AG08396 (cell line): ENCODE results near the gene BDNF.
A peak's percentile ranks its signal among the peaks of the same experiment; 100 is the strongest.

Source experiments
- DNase-seq: peaks from one replicate; pipeline ENCODE4 v3.0.0; 2012; ENCODE audit warnings: low spot score, mixed read lengths

The BDNF gene

GRCh38 chr11:27705873-27706820, 5.9 kb upstream of the BDNF start:
- DNase-seq, result peak; percentile 31

GRCh38 chr11:27703481-27703880, 3.2 kb upstream of the BDNF start:
- DNase-seq, result peak; percentile 27

GRCh38 chr11:27702811-27703210, 2.6 kb upstream of the BDNF start:
- DNase-seq, result no peak

DNA sequence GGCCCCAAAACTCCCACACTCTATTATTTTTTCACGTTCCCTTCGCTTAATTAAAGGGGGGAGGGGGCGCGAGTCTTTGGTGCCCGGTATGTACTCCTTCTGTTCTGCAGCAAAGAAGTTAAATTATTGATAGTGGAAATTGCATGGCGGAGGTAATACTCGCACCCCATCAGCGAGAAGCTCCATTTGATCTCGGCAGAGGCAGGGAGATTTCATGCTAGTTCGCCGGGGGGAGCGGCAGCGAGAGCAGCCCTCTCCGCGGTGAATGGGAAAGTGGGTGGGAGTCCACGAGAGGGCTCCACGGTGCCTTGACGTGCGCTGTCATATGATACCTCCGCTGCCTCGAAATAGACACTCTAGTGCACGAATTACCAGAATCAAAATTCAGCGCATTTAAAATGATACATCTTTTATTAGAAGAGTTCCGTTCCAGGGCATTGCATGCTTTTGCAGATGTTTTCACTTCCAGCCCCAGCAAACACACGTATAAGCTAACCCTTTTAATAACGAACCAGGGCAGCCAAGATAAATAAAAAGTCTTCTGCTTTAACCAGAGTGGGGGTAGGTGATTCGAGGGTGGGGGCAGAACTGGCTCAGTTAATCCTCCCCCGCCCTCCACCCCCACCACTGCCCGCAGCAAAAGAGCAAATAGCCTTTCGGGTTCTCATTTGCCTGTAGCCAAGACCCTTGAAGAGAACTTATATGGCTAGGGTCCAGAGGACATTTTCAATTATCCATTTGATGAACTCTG, 1.3 kb upstream of the BDNF start:
- DNase-seq, result peak; percentile 70

GRCh38 chr11:27699926-27700350, 317 bp downstream of the BDNF start:
- peak; percentile 20 for DNase-seq

DNA sequence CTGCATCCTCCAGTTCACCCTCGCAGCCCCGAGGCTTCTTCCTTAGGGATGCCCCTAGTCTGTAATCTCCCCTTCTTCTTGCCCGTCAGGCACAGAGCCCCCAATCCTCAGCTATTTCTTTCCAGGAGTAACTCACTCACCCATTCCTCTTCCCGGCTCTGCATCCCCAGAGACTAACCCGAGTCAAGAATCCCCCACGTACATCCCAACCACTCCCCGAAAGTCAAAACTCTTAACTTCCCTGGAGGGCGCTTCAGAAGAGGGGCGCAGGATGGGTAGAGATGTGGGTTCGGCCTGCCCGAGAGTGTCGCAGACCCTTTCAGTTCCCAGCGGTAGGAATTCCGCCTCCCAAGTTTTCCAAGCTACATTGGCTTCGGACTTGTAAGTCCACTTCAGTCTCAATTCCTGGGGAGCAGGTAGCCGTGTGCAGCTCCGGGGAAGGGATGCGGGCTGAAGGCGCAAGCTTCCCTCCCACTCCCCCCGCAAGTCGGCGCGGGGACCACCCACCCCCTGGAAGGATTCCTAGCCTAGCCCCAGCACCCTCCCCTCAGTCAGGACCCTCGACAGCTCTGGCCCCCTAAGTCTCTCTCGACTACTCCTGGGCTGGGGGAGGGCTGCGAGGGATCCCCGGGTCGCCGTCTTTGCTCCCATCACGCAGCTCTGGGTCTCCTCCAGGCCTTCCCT, 871 bp downstream of the BDNF start:
- peak; percentile 15 for DNase-seq

DNA sequence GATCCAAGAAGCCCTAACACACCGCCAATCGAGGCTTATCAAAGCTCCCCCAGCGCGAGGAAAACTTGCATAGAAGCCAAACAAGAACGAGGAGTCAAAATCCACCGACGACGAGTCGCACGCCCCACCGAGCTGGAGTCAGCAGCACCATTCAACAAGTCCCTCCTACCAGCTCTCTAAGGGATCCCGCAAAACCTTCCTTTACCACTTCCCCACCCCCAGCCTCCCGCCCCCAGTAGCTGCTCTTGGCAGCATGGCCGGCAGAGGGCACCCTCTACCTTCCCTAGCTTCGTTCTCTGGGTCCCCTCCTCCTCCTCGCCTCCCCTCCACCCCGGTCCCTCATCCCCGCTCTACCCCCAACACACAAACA, 1.4 kb downstream of the BDNF start:
- DNase-seq, result peak; percentile 87

DNA sequence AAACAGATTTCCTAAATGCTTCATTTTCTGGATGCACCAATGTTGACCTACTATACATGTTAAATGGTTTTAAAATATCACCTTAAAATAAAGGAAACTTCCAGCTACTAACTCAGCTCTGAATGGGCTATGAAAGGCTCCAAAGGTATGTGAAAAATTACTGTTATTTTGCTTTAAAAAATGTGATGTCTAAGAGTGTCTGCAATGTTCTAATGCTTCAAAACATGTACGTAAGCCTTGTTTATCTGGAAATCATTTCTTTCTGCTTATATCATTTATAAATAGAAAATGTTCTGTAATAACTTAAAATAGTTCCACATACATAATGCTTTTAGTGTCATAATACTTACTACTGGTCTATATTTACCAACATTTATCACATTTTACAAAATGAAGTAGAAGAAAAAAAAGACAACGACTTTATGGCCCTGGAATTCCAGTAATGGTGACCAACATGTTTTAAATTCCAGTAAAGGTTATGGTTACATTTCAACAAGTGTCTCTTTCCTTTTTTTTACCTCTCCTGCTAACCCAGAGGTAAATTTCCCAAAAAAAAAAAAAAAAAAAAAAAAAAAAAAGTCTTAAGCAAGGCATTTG, 2.5 kb downstream of the BDNF start:
- DNase-seq, result no peak

GRCh38 chr11:27696961-27697360, 3.3 kb downstream of the BDNF start:
- DNase-seq, result no peak

- no peak for DNase-seq
Measured at GRCh38 chr11:27696115-27696514, 4.1 kb downstream of the BDNF start.

- no peak for DNase-seq
Measured at GRCh38 chr11:27694992-27695391, 5.3 kb downstream of the BDNF start.

GRCh38 chr11:27693398-27693797, 6.9 kb downstream of the BDNF start:
- no peak for DNase-seq

DNA sequence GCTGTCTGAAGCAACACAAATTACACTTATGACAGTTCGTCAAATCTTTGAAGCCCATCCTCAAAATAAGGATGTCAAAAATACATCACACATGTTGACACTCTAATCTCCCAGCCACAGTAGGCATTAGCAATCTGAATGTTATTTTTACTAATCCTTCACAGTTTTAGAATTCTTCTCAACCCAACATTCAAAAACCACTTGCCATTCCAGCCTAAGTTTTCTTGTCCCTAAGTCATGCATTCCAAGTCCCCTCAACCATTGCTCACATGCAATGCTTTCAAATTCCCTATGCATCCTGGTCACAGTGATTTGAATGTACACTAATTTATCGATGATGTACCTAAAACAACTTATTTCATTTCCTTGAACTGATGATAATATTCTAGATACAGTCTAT, 7.5 kb downstream of the BDNF start:
- no peak for DNase-seq

DNA sequence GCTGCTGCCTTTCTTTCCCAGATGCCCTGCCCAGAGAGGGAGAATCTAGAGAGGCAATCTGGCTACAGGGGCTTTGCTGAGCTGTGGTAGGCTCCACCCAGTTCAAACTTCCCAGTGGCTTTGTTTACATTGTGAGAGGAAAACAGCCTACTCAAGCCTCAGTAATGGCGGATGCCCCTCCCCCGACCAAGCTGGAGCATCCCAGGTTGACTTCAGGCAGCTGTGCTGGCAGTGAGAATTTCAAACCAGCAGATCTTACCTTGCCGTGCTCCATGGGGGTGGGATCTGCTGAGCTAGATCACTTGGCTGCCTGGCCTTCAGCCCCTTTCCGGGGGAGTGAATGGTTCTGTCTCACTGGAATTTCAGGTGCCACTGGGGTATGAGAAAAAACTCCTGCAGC, 12.2 kb downstream of the BDNF start:
- DNase-seq, result no peak

DNA sequence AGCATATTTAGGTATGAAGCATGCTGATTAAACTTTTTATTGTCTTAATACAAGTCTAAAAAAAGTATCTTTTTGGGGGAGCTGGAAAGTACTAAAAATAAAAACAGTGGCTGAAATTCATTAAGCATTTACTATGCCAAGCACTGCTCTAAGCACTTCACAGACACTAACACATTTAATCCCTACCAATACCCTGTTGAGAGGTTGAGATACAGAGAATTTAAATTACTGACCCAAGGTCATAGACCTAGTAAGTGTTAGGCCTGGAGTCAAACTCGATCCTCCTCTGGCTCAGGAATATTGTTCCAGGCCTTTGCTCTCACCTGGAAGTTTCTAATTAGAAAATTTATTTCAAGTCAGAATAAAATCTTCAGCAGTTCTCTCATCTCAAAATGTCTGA, 18.6 kb downstream of the BDNF start:
- DNase-seq, result no peak

DNA sequence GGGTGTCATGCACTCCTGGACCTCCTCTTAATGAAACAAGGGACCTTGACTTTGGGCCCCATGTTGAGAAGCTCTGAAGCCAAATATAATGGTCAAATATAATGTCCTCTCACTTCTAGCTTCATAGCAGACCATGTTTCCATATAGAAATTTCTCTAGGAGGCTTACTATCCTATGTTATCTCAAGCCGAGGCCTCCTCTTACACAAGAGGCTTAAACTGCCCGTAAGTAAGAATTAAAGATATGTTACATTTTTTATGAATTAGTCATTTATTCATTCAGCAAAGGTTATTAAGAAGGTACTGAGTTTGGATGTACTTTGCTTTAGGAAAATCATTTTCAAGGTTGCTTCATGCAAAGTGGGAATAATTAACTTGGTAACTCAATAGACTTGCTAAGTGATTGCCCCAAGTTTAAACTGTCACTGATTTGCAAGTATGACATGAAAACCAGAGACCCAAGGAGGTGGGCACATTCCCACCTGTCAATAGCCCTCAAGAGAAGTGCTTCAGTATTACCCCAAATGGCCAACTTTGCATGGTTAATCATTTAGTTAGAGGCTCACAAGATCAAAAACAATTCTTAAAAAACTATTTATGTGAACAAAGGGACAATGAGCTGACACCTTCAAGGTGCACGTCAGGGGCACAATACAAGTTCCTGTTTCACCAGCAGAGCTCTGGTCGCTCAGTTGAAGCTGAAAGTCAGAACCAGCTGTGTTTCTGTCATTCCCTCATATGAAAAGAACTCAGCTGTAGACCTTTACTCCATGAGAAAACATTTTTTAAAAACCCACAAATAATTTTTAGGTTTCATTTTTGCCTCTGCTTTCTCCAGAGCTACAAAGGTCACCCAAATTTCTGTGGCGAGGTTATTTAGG, 20.9 kb downstream of the BDNF start:
- DNase-seq, result no peak

DNA sequence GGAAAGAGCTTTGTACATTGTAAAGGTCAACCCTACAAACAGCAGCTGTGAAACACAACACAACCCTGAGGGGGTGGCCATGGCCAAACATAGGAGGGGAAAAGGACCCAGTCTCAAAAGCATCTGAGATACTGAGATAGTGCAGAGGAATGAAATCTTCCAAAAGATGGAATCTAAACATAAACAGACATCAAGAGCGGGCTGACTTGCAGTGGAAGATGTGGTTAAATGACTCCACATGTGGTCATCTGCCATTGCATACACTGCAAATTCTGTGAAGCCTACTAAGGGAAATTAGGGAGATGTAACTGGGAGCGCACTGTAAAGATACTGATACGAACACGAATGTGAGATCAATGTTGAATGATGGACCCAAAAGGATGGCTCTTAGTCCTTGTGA, 22.0 kb downstream of the BDNF start:
- DNase-seq, result no peak

DNA sequence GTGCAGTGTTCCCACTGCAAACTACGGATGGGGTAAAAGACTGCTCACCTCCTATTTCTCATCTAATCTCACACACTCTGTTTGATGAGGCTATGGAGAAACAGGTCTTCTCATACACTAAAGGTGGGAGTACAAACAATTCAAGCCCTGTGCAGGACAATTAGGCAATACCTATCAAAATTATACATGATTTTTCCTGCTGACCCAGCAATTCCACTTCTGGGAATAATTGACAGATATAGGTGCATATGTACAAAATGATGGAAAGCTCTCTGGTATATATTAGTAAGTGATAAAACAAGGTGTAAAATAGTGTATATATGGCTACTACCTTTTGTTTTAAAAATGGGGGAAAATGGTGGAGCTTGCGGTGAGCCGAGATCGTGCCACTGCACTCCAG, 23.1 kb downstream of the BDNF start:
- DNase-seq, result no peak

- DNase-seq, result no peak
Measured at GRCh38 chr11:27673979-27674663, 26.1 kb downstream of the BDNF start.

DNA sequence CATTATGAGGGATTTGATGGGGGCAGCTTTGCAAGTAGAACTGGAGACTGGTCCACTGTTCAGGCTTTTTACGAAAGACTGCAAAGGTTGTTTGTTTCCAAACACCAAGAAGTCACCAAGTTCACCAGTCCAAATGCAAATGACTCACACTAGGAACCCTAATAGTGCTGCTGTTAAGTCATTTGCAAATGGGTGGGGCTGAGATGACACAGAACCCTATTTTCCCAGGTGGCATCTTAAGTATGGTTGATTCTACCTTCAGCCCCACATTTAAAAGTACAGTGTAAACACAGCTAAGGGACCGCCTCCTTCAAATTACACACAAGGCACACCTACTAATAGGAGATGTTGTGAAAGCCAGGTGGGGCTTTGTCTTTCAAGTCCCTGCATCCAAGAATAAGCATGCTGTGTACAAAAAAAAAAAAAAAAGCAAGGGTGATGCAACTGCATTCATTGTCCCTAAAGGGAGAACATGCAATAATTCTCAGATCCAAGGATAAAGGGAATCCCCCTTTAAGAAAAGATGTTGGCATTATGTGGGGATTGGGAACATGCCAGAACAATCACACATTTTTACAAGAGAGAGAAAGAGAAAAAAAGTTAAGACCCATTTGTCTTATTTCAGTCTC, 27.3 kb downstream of the BDNF start:
- no peak for DNase-seq
